Posterior vena cava (tissue), 2 donors: Measurements from ENCODE around the gene P2RX6. TPM values are rescaled to one million over a fixed set of nuclear protein-coding genes. Genes with fewer than 3 reads are reported as not detected.
A peak's percentile ranks its signal among the peaks of the same experiment; 100 is the strongest.
"Not testable (repeated sequence)": the region's sequence is repeated elsewhere in the genome, so short reads cannot be mapped to it uniquely, and the experiment has no call there.

Experiments used
- DNase-seq: peaks from one replicate; pipeline ENCODE4 v3.0.0-alpha.2; 2020; ENCODE audit warnings: low spot score
- intact Hi-C, 2 donors: fragments of 100-400 bp; cut with DNase I; formaldehyde crosslinking; loops; one replicate each; pipeline versions ENCODE4 v1.14.1 to v1.14.2; 2022 to 2023
- total RNA-seq, 2 donors: library from RNA; stranded (reverse); fragmentation: NEBNext Ultra II Directional; extraction: Animal tissue kit (Norgen Biotek cat#: 25700); gene quantifications; one replicate each; pipeline ENCODE4 v1.2.1, GENCODE V29; 2021
- donor health status: DM: yes; HTN: yes; CAD: no.
- donor health status: DM: yes; HTN: yes; CAD: no.

Gene P2RX6
- total RNA-seq, 2 donors from 2014 or later: 0.19 to 1.0 TPM

DNA sequence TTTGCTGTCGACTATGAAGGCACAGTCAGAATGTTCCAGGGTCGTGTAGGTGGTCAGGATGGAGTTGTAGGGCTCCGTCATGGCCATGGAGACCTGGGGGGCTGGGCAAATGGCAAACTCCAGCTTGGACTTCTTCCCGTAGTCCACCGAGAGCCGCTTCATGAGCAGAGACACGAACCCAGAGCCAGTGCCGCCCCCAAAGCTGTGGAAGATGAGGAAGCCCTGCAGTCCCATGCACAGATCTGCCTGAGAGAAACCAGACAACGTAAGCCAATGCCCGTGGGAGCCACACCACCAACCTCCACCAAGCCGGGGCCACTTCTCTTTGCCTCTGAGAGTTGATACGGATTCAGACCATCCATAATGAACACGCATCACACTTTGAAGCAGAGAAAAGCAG, 5.8 kb upstream of the P2RX6 start:
- DNase-seq, intact Hi-C loops: not testable (repeated sequence)

GRCh38 chr22:21009638-21010425, 5.1 kb upstream of the P2RX6 start:
- intact Hi-C loops: no loop called here
- no peak for DNase-seq

- no peak for DNase-seq
- intact Hi-C loops: no loop called here
Observed at GRCh38 chr22:21010426-21011113, 4.4 kb upstream of the P2RX6 start.

DNA sequence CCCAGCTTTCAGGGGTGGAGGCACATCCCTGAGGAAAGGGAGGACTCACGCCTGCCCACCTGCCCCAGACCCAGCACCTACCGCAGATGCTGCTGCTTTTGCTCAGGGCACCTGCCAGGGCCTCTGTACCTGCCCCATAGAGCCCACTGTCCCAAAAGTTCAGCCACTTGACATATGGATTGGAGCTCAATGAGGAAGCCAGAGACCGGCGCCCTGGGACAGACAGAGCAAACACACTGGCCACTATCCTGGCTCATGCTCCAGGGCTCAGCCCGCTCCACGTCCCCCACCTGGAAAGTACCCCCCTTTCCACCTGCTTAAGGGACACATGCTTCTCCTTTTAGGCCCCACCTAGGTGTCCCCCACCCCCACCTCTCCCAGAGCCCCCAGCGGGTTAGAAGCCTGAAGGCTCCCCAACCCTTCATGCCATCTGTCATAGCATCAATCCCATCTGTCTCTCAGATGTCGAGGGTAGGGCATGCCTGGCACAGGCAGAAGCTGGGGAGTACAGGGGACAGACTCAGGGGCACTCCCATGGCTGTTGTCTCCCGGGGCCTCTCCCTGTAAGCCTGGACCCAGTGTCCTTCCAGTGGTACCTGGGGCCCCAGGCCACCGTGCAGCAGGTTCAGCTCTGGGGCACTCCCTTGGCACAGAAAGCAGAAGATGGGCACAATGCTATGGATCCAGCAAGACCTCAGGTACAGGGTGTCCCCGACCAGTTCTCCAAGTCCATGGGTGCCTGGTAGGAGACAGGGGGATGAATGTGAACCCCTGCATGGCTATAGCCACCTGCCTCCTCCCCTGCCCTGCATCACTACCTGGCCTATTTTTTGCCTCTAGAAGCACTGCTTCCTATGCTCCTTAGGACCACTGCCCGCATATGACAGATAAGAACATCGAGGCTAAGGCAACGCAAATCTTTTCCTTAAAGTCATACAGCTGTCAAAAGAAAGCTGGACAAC, 2.2 kb upstream of the P2RX6 start:
- no peak for DNase-seq
- intact Hi-C loops: no loop called here

- intact Hi-C loops: no loop called here
- no peak for DNase-seq
Observed at GRCh38 chr22:21013657-21014201, 1.2 kb upstream of the P2RX6 start.

GRCh38 chr22:21014202-21014725, 701 bp upstream of the P2RX6 start:
- DNase-seq: peak; percentile 94
- intact Hi-C loops: no loop called here

- peak; percentile 73 for DNase-seq
- intact Hi-C loops: loop anchor here in 1 of 2 donors (2.0 kb wide), 1 partner anchor 51 kb away; no protein-coding TSS in a partner anchor
Observed at GRCh38 chr22:21015466-21016006, 571 bp downstream of the P2RX6 start.

- intact Hi-C loops: loop anchor here in 1 of 2 donors (2.0 kb wide), 1 partner anchor 50 kb away; no protein-coding TSS in a partner anchor
- DNase-seq: no peak
Observed at GRCh38 chr22:21016644-21017420, 1.9 kb downstream of the P2RX6 start.

DNA sequence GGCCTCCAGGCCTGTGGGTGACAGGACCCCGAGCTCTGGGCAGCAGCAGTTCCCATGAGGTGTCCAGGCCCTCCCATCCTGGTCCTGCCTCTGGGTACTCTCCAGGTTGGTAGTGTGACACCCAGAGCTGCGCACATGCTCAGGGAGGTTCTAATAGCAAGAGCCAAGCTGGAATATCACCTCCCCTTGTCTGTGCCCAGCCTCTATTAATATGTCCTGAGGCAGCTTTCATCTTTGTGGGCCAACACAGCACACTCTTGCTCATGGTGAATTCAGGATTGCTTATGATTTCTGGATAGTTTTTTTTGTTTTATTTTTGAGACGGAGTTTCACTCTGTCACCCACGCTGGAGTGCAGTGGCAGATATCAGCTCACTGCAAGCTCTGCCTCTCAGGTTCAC, 3.3 kb downstream of the P2RX6 start:
- intact Hi-C loops: no loop called here
- DNase-seq: no peak

GRCh38 chr22:21020802-21021429, 6.0 kb downstream of the P2RX6 start:
- intact Hi-C loops: no loop called here
- no peak for DNase-seq

DNA sequence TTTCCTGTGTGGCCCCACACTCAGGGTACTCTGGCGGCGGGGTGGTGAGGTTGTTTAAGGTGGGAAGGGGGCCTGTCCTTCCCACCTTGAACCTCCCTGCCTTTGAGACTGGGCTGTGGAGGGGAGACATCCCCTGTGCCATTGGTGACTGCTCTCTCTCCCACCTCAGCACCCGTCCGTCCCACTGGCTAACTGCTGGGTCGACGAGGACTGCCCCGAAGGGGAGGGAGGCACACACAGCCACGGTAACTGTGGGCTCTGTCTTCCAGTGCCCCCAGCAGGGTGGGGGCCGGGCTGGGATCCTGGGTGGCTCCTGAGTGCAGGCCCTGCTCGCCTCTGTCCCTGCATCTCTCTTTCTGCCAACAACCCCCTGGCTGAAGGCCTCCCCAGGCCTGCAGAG, 7.5 kb downstream of the P2RX6 start:
- intact Hi-C loops: no loop called here

GRCh38 chr22:21022955-21023614, 8.1 kb downstream of the P2RX6 start:
- no peak for DNase-seq
- intact Hi-C loops: no loop called here

More for the DNA sequence above, 7.5 kb downstream of the P2RX6 start:
- no peak for DNase-seq

- intact Hi-C loops: loop anchor here in 1 of 2 donors (1.0 kb wide), 1 partner anchor 68 kb away; no protein-coding TSS in a partner anchor
- no peak for DNase-seq
Observed at GRCh38 chr22:21025266-21025665, 10.3 kb downstream of the P2RX6 start.

DNA sequence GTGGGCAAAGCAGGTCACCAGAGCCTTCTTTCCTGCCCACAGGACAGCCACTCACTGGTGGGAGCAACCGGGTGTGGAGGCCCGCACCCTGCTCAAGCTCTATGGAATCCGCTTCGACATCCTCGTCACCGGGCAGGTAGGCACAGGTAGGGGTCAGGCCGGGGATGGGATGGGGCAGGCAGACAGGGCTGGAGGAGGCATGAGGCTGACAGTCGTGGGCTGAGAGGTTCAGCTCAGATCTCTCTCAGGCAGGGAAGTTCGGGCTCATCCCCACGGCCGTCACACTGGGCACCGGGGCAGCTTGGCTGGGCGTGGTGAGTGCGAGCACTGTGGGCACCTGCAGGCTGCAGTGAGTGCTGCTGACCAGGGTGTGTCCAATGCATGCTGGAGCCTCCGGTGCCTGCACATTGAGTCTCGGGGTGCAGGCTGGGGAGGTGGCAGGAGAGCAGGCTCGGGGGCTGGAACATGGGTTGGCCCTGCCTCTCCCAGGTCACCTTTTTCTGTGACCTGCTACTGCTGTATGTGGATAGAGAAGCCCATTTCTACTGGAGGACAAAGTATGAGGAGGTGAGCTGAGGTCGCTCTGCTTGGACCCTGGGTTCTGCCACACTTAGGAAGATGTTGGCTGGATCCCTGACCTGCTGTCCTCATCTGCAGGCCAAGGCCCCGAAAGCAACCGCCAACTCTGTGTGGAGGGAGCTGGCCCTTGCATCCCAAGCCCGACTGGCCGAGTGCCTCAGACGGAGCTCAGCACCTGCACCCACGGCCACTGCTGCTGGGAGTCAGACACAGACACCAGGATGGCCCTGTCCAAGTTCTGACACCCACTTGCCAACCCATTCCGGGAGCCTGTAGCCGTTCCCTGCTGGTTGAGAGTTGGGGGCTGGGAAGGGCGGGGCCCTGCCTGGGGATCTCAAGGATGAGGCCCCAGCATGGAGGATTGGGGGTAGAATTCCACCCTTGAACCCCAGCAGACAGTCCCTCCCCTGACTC, 11.1 kb downstream of the P2RX6 start:
- intact Hi-C loops: loop anchor here in 1 of 2 donors (1.0 kb wide), 1 partner anchor 67 kb away; no protein-coding TSS in a partner anchor
- no peak for DNase-seq

DNA sequence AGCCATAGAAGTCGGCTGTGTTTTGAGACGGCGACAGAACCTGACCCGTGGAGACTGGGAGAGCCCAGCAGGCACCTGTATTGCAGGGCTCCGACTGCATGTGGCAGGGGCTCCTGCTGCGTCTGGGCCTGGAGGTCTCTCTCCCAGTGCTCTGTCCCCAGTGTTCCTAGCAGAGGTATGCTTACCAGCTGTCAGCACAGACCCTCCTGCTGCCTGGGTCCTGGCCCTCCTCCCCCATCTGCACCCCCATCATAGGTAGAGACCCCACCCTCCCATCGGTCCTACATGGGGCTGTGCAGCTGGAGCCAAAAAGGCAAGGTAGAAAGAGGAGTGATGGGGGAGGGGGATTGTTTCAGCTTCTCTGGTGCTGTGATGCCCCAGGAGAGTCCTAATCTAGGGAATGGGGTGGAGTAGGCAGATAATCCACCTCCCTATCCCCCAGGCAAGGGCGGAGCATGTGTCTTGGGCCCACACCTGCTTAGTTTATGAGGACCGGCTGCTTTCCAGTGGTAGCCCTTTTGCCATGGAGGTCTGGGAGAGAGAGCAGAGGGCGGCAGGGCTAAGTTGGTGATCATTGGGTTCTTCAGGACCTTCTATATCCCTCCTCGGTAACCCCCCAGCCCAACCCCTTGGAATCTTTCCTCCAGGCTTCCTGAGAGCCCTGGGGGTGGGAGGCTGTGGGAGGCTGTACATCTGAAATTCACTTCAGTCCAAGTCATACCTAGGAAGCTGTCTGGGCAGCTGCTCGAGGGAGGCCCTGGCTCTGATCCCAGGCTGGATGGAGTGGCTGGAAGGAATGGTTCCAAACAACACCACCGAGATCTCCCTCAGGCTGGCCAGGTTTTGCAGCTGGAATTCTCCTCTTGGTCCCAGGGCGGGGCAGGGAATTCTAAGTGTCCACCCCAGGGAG, 12.1 kb downstream of the P2RX6 start:
- DNase-seq: no peak
- intact Hi-C loops: no loop called here
